ENCODE data around the gene CGB5.
A peak's percentile ranks its signal among the peaks of the same experiment; 100 is the strongest.

CGB5 gene

DNA sequence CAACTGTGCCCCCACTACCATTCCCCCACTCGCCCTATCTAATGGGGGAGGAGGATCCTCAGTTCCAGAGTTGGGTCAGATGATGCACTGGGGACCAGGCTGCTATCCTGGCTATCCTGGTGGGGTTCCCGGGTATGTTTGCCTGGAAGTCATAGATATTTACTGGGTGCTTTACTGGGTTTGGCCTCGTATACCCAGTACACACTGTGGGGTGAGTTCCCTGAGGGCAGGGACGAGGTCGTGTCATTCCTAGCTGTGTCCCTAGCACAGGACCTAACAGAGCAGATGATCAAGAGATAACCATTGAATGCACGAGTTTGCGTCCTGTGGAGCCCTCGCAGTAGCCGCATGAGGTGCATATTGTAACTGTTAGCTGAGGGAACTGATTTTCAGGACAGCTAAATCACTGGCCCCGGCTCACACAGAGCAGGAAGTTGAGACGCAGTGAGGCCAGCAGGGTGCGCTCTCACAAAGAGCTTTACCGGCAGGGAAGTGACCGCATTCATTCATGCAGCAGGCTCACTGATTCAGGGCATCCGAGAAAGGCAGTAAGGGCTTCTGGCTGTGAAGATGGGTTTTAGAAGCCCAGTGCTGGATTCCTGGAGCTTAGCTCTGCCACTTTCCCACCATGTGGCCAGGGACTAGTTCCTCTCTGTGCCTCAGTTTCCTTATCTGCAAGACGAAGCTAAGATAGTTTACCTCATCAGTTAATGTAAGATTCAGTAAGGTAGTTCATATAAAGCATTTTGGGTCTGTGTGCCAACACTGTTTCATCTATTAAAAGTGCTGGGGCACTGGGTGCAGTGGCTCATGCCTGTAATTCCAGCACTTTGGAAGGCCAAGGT, 43.9 kb upstream of the CGB5 start:
- H3K4me2 ChIP-seq (ENCODE audit: low read depth, low read length, poor library complexity, severe bottlenecking), result no peak overlapping the region
- peaks cover 45% of the 10 kb centered on the region for H3K79me2 ChIP-seq (ENCODE audit: insufficient read depth, low read length)
- H3K27me3 ChIP-seq (ENCODE audit: insufficient read depth, low read length, poor library complexity, severe bottlenecking), result no peaks in the 10 kb centered on the region
- H2AFZ ChIP-seq (ENCODE audit: low read length), result no peak overlapping the region
- no peaks in the 10 kb centered on the region for H3K9me3 ChIP-seq (ENCODE audit: insufficient read depth, low read depth, low read length)
- no peak overlapping the region for H3K9ac ChIP-seq (ENCODE audit: low read depth, low read length, poor library complexity, severe bottlenecking)
- H3K36me3 ChIP-seq (ENCODE audit: insufficient read depth, low read length), result peaks cover 15% of the 10 kb centered on the region; the same call in 1 of the 2 replicates
- H4K20me1 ChIP-seq (ENCODE audit: insufficient read depth, low read length, poor library complexity, severe bottlenecking), result peaks cover 22% of the 10 kb centered on the region
- H3K4me3 ChIP-seq (ENCODE audit: low read length, poor library complexity, severe bottlenecking), result no peak overlapping the region
- H3F3A ChIP-seq (ENCODE audit: low read depth), result no peaks in the 10 kb centered on the region
- no peaks in the 10 kb centered on the region for H3K9me2 ChIP-seq (replicated peaks; ENCODE audit: low read depth, low read length)
- H3K4me1 ChIP-seq (ENCODE audit: insufficient read depth, low read length, poor library complexity, severe bottlenecking), result peaks cover 7% of the 10 kb centered on the region
- TF ChIP-seq, protein P1, sequence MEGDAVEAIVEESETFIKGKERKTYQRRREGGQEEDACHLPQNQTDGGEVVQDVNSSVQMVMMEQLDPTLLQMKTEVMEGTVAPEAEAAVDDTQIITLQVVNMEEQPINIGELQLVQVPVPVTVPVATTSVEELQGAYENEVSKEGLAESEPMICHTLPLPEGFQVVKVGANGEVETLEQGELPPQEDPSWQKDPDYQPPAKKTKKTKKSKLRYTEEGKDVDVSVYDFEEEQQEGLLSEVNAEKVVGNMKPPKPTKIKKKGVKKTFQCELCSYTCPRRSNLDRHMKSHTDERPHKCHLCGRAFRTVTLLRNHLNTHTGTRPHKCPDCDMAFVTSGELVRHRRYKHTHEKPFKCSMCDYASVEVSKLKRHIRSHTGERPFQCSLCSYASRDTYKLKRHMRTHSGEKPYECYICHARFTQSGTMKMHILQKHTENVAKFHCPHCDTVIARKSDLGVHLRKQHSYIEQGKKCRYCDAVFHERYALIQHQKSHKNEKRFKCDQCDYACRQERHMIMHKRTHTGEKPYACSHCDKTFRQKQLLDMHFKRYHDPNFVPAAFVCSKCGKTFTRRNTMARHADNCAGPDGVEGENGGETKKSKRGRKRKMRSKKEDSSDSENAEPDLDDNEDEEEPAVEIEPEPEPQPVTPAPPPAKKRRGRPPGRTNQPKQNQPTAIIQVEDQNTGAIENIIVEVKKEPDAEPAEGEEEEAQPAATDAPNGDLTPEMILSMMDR (conservative IDR thresholded peaks at IDR 0.05; ENCODE audit: low read length), result peak; percentile 76
- no peak for TF ChIP-seq EZH2phosphoT487 (IDR thresholded peaks at IDR 0.05; ENCODE audit: borderline replicate concordance)

DNA sequence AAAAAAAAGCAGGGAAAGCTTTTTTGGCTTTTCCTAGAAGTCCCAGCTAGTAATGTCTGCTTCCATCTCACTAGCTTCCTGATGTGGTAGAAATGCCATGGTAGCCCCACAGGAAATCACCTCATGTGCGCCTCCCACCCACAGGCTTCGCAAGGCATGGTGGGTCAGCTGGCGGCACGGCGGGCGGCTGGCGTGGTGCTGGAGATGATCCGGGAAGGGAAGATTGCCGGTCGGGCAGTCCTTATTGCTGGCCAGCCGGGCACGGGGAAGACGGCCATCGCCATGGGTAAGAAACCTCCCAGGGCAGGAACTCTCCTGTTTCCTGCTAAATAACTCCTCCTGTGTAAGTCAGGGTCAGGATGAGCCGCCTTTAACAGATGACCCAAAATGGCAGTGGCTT, 39.5 kb upstream of the CGB5 start:
- no peaks in the 10 kb centered on the region for H3K4me1 ChIP-seq (ENCODE audit: insufficient read depth, low read length, poor library complexity, severe bottlenecking)
- H3K27me3 ChIP-seq (ENCODE audit: insufficient read depth, low read length, poor library complexity, severe bottlenecking), result no peaks in the 10 kb centered on the region
- H3K36me3 ChIP-seq (ENCODE audit: insufficient read depth, low read length), result peaks cover 41% of the 10 kb centered on the region; the same call in 1 of the 2 replicates
- no peaks in the 10 kb centered on the region for H3K9me2 ChIP-seq (replicated peaks; ENCODE audit: low read depth, low read length)
- H3K4me2 ChIP-seq (ENCODE audit: low read depth, low read length, poor library complexity, severe bottlenecking), result no peak overlapping the region
- H3K79me2 ChIP-seq (ENCODE audit: insufficient read depth, low read length), result peaks cover 6% of the 10 kb centered on the region; the same call in 1 of the 2 replicates
- H3K4me3 ChIP-seq (ENCODE audit: low read length, poor library complexity, severe bottlenecking), result no peak overlapping the region
- H4K20me1 ChIP-seq (ENCODE audit: insufficient read depth, low read length, poor library complexity, severe bottlenecking), result peaks cover 5% of the 10 kb centered on the region
- no peak overlapping the region for H3K9ac ChIP-seq (ENCODE audit: low read depth, low read length, poor library complexity, severe bottlenecking)
- no peak overlapping the region for H2AFZ ChIP-seq (ENCODE audit: low read length)
- no peaks in the 10 kb centered on the region for H3F3A ChIP-seq (ENCODE audit: low read depth)
- H3K9me3 ChIP-seq (ENCODE audit: insufficient read depth, low read depth, low read length), result no peaks in the 10 kb centered on the region
- TF ChIP-seq EZH2phosphoT487 (IDR thresholded peaks at IDR 0.05; ENCODE audit: borderline replicate concordance), result no peak
- TF ChIP-seq, protein P1 (conservative IDR thresholded peaks at IDR 0.05; ENCODE audit: low read length), result no peak

DNA sequence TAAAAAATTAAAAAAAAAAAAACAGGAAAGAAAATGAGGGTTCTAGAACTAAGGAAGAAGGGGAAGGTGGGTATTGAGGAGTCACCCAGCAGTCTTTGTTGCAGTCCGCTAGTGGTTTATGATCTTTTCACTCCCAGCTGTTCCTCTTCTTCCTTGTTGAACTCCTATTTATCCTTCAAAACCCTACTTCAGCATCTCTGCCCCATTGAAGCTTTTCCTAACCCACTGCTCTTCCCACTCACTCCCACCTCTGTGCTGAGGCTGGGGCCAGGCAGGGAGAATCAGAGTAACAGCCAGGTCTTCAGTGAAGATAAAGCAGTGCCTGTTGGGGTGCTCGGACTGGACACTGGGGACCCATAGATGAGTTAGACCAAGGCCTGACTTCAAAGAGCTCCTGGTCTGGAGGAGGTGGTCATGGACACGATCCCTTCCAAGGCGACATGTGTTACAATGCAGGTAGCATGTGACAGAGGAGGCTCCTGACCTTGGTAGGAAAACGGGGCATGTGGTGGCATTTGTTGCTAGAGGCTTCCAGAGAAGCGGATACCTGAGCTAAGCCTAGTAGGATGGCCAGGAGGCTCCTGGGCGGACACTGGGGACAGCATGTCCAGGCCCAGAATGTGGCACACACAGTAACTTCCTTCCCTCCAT, 38.6 kb upstream of the CGB5 start:
- Histone ChIP-seq H4K20me1 (ENCODE audit: insufficient read depth, low read length, poor library complexity, severe bottlenecking) (peaks cover under 1% of the 10 kb centered on the region), H3F3A (ENCODE audit: low read depth) (no peaks in the 10 kb centered on the region), H3K4me3 (ENCODE audit: low read length, poor library complexity, severe bottlenecking) (no peak overlapping the region), H3K4me2 (ENCODE audit: low read depth, low read length, poor library complexity, severe bottlenecking) (no peak overlapping the region), H2AFZ (ENCODE audit: low read length) (no peak overlapping the region), H3K9me3 (ENCODE audit: insufficient read depth, low read depth, low read length) (no peaks in the 10 kb centered on the region), H3K4me1 (ENCODE audit: insufficient read depth, low read length, poor library complexity, severe bottlenecking) (no peaks in the 10 kb centered on the region), H3K36me3 (ENCODE audit: insufficient read depth, low read length) (peaks cover 46% of the 10 kb centered on the region; the same call in 1 of the 2 replicates), H3K9ac (ENCODE audit: low read depth, low read length, poor library complexity, severe bottlenecking) (no peak overlapping the region), H3K79me2 (ENCODE audit: insufficient read depth, low read length) (no peaks in the 10 kb centered on the region), H3K27me3 (ENCODE audit: insufficient read depth, low read length, poor library complexity, severe bottlenecking) (no peaks in the 10 kb centered on the region), H3K9me2 (replicated peaks; ENCODE audit: low read depth, low read length) (no peaks in the 10 kb centered on the region)
- TF ChIP-seq EZH2phosphoT487 (IDR thresholded peaks at IDR 0.05; ENCODE audit: borderline replicate concordance), result no peak
- TF ChIP-seq, protein P1 (conservative IDR thresholded peaks at IDR 0.05; ENCODE audit: low read length), result no peak

Data from Loucy (cell line).